ENCODE data around the gene C10orf90. TPM values are rescaled to one million over a fixed set of nuclear protein-coding genes. Genes with fewer than 3 reads are reported as not detected.

Gene C10orf90
- total RNA-seq, 1 donor from 2014 or later, result not detected

- ATAC-seq, result no peak
- Histone ChIP-seq H3K27ac (no peak overlapping the region), H3K36me3 (no peaks in the 10 kb centered on the region), H3K9me3 (no peaks in the 10 kb centered on the region), H3K27me3 (no peaks in the 10 kb centered on the region), H3K4me1 (no peaks in the 10 kb centered on the region), H3K4me3 (no peak overlapping the region)
- no peak for TF ChIP-seq CTCF (IDR thresholded peaks at IDR 0.05)
- intact Hi-C loops (cut with DNase I), result no loop called here
- no peak for DNase-seq
Measured at GRCh38 chr10:126684171-126684745, 13.8 kb upstream of the C10orf90 start.

GRCh38 chr10:126683466-126683865, 13.0 kb upstream of the C10orf90 start:
- no peak for TF ChIP-seq CTCF (IDR thresholded peaks at IDR 0.05)
- intact Hi-C loops (cut with DNase I), result no loop called here
- no peaks in the 10 kb centered on the region for H3K27me3 ChIP-seq
- ATAC-seq (no peak), DNase-seq (no peak)
- no peaks in the 10 kb centered on the region for H3K36me3 ChIP-seq
- no peak overlapping the region for H3K4me3 ChIP-seq
- H3K9me3 ChIP-seq, result no peaks in the 10 kb centered on the region
- H3K4me1 ChIP-seq, result no peaks in the 10 kb centered on the region
- no peak overlapping the region for H3K27ac ChIP-seq

- no peaks in the 10 kb centered on the region for H3K27me3 ChIP-seq
- ATAC-seq (no peak), DNase-seq (no peak)
- no peak overlapping the region for H3K4me3 ChIP-seq
- no peaks in the 10 kb centered on the region for H3K36me3 ChIP-seq
- H3K4me1 ChIP-seq, result no peaks in the 10 kb centered on the region
- H3K9me3 ChIP-seq, result no peaks in the 10 kb centered on the region
- no peak for TF ChIP-seq CTCF (IDR thresholded peaks at IDR 0.05)
- intact Hi-C loops (cut with DNase I), result no loop called here
- no peak overlapping the region for H3K27ac ChIP-seq
Measured at GRCh38 chr10:126675656-126676438, 5.4 kb upstream of the C10orf90 start.

GRCh38 chr10:126674741-126675515, 4.4 kb upstream of the C10orf90 start:
- Histone ChIP-seq H3K9me3 (no peaks in the 10 kb centered on the region), H3K27me3 (no peaks in the 10 kb centered on the region), H3K27ac (no peak overlapping the region), H3K4me3 (no peak overlapping the region), H3K4me1 (no peaks in the 10 kb centered on the region), H3K36me3 (no peaks in the 10 kb centered on the region)
- TF ChIP-seq CTCF (IDR thresholded peaks at IDR 0.05), result no peak
- DNase-seq, result no peak
- ATAC-seq, result no peak
- intact Hi-C loops (cut with DNase I), result no loop called here

GRCh38 chr10:126673565-126673964, 3.1 kb upstream of the C10orf90 start:
- intact Hi-C loops (cut with DNase I), result no loop called here
- no peak for ATAC-seq

More at GRCh38 chr10:126673565-126673964, 3.1 kb upstream of the C10orf90 start:
- Histone ChIP-seq H3K4me3 (no peak overlapping the region), H3K9me3 (no peaks in the 10 kb centered on the region), H3K27ac (no peak overlapping the region), H3K36me3 (no peaks in the 10 kb centered on the region), H3K4me1 (no peaks in the 10 kb centered on the region), H3K27me3 (no peaks in the 10 kb centered on the region)
- DNase-seq, result no peak
- no peak for TF ChIP-seq CTCF (IDR thresholded peaks at IDR 0.05)
